Chondrocyte (in vitro differentiated cells): Measurements from ENCODE around the gene PRKD1. TPM values are rescaled to one million over a fixed set of nuclear protein-coding genes. Genes with fewer than 3 reads are reported as not detected.

ENCODE experiments used
- DNase-seq: peaks from one replicate; pipeline ENCODE4 v3.0.0; 2021; ENCODE audit warnings: mixed read lengths, low spot score
- H3K27ac Mint-ChIP-seq: one replicate; pipeline ENCODE4 v1.8.0; 2021; ENCODE audit warnings: mild to moderate bottlenecking, moderate library complexity, mixed read lengths; ENCODE audit not compliant: unreplicated experiment
- H3K27me3 Mint-ChIP-seq: 2 replicates; pipeline ENCODE4 v1.8.0; 2021; ENCODE audit warnings: low read depth, mixed read lengths
- H3K36me3 Mint-ChIP-seq: 2 replicates; pipeline ENCODE4 v1.8.0; 2021; ENCODE audit warnings: low read depth, mixed read lengths
- H3K4me1 Mint-ChIP-seq: 2 replicates; pipeline ENCODE4 v1.8.0; 2021; ENCODE audit warnings: low read depth, mild to moderate bottlenecking, mixed read lengths
- H3K4me3 Mint-ChIP-seq: one replicate; pipeline ENCODE4 v1.8.0; 2021; ENCODE audit warnings: mild to moderate bottlenecking, moderate library complexity, mixed read lengths; ENCODE audit not compliant: unreplicated experiment
- H3K9me3 Mint-ChIP-seq: 2 replicates; pipeline ENCODE4 v1.8.0; 2021; ENCODE audit warnings: low read depth, mixed read lengths
- total RNA-seq: library from RNA; stranded (reverse); gene quantifications from 3 replicates; pipeline ENCODE4 v1.2.1, GENCODE V29; 2021
- TF ChIP-seq, protein P1 (sequence below): fragments of 200-600 bp; sonication (generic); IDR thresholded peaks from 2 replicates; pipeline ENCODE4 v1.5.0; 2021; ENCODE audit warnings: antibody characterized with exemption, mild to moderate bottlenecking, moderate library complexity

PRKD1 gene
- total RNA-seq, 1 donor from 2014 or later = 11.1 TPM

- no peak overlapping the region for H3K27ac Mint-ChIP-seq
These were observed 378.7 kb downstream of the PRKD1 start for GRCh38 chr14:29548948-29549370.

DNA sequence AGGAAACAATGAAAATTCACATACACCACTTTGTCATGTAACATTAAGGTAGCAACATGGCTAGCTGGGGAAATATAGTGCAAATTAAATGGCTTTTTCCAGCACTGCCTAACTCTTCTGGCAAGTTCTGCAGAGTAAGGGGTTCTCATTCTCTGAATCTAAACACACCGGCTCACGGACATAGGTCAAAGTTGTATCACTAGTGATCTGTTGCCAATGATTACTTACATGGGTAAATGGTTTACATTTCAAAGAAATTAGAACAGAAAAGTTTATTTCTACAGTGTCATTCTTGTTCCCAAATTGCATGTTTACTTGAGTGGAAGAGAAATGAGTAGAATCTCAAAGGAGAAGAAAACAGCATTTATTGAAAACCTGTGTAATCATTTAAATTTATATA is 381.9 kb downstream of the PRKD1 start:
- no peak overlapping the region for H3K27ac Mint-ChIP-seq
- peaks cover 35% of the 10 kb centered on the region for H3K27me3 Mint-ChIP-seq
- no peaks in the 10 kb centered on the region for H3K9me3 Mint-ChIP-seq
- no peak overlapping the region for H3K4me3 Mint-ChIP-seq
- no peaks in the 10 kb centered on the region for H3K4me1 Mint-ChIP-seq
- no peaks in the 10 kb centered on the region for H3K36me3 Mint-ChIP-seq
- DNase-seq = no peak
- TF ChIP-seq, protein P1, sequence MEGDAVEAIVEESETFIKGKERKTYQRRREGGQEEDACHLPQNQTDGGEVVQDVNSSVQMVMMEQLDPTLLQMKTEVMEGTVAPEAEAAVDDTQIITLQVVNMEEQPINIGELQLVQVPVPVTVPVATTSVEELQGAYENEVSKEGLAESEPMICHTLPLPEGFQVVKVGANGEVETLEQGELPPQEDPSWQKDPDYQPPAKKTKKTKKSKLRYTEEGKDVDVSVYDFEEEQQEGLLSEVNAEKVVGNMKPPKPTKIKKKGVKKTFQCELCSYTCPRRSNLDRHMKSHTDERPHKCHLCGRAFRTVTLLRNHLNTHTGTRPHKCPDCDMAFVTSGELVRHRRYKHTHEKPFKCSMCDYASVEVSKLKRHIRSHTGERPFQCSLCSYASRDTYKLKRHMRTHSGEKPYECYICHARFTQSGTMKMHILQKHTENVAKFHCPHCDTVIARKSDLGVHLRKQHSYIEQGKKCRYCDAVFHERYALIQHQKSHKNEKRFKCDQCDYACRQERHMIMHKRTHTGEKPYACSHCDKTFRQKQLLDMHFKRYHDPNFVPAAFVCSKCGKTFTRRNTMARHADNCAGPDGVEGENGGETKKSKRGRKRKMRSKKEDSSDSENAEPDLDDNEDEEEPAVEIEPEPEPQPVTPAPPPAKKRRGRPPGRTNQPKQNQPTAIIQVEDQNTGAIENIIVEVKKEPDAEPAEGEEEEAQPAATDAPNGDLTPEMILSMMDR = no peak

More at GRCh38 chr14:29548948-29549370, 378.7 kb downstream of the PRKD1 start:
- Mint-ChIP-seq H3K9me3 (no peaks in the 10 kb centered on the region), H3K36me3 (no peaks in the 10 kb centered on the region), H3K4me1 (no peaks in the 10 kb centered on the region), H3K27me3 (peaks cover 18% of the 10 kb centered on the region), H3K4me3 (no peak overlapping the region)
- no peak for DNase-seq
- TF ChIP-seq, protein P1 = peak; percentile 88

GRCh38 chr14:29536886-29537511 is 390.6 kb downstream of the PRKD1 start:
- Mint-ChIP-seq H3K27me3 (peaks cover 43% of the 10 kb centered on the region), H3K27ac (no peak overlapping the region), H3K4me1 (no peaks in the 10 kb centered on the region), H3K4me3 (no peak overlapping the region), H3K36me3 (no peaks in the 10 kb centered on the region), H3K9me3 (no peaks in the 10 kb centered on the region)
- TF ChIP-seq, protein P1 = peak; percentile 89
- no peak for DNase-seq

DNA sequence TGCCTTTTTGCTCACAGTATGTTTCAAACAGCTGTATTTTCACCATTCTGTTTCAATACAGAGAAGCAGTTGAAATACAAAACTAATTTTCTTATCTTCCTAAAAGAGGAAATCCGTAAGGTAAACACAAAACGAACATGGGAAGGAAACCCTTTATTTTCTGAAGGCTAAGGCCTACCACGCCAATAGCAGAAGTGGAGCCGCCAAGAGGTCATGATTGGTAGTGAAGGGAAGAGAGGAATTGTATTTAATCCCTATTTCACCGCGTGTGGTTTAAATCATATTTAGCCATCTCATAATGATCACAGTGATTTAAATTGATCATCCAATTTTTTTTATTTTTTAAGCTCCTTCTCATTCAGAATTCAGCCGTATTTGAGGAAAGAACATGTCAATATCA is 398.2 kb downstream of the PRKD1 start:
- TF ChIP-seq, protein P1 = peak; percentile 69
- Mint-ChIP-seq H3K27ac (no peak overlapping the region), H3K4me1 (no peaks in the 10 kb centered on the region), H3K4me3 (no peak overlapping the region), H3K9me3 (no peaks in the 10 kb centered on the region), H3K36me3 (no peaks in the 10 kb centered on the region), H3K27me3 (peaks cover 39% of the 10 kb centered on the region)
- no peak for DNase-seq

- Mint-ChIP-seq H3K9me3 (no peaks in the 10 kb centered on the region), H3K27me3 (peaks cover 34% of the 10 kb centered on the region), H3K36me3 (no peaks in the 10 kb centered on the region), H3K27ac (no peak overlapping the region), H3K4me1 (no peaks in the 10 kb centered on the region), H3K4me3 (no peak overlapping the region)
- no peak for DNase-seq
- TF ChIP-seq, protein P1 = no peak
These were observed 398.8 kb downstream of the PRKD1 start for GRCh38 chr14:29528889-29529288.
